Transverse colon (tissue), 4 donors: ENCODE measurements around the gene ZNF26. TPM values are rescaled to one million over a fixed set of nuclear protein-coding genes. Genes with fewer than 3 reads are reported as not detected.
"Not testable (repeated sequence)": the region's sequence is repeated elsewhere in the genome, so short reads cannot be mapped to it uniquely, and the experiment has no call there.

Experiments used
- DNase-seq: peaks from one replicate; pipeline ENCODE4 v3.0.0-alpha.2; 2019
- H3K27ac ChIP-seq, 4 donors: fragments of 200-600 bp; sonication (generic); 2 replicates each; pipeline ENCODE4 v1.5.1; 2016 to 2018; ENCODE audit warnings: inconsistent platforms in 4 of 4
- H3K27me3 ChIP-seq: fragments of 200-600 bp; sonication (generic); 2 replicates; pipeline ENCODE4 v1.5.1; 2017; ENCODE audit warnings: inconsistent platforms
- H3K36me3 ChIP-seq, 4 donors: fragments of 200-600 bp; sonication (generic); 2 replicates each; pipeline ENCODE4 v1.5.1; 2017 to 2019; ENCODE audit warnings: inconsistent platforms in 4 of 4
- H3K4me1 ChIP-seq, 4 donors: fragments of 200-600 bp; sonication (generic); 2 replicates each; pipeline ENCODE4 v1.5.1; 2017 to 2020; ENCODE audit warnings: inconsistent platforms in 4 of 4
- H3K4me3 ChIP-seq, 4 donors: fragments of 200-600 bp; sonication (generic); 1 replicate in 1 of 4; 2 replicates in 3 of 4; pipeline versions ENCODE4 v1.5.1 to v1.6.1; 2017 to 2019; ENCODE audit warnings: inconsistent platforms in 4 of 4
- H3K9me3 ChIP-seq, 2 donors: fragments of 200-600 bp; sonication (generic); 2 replicates each; pipeline ENCODE4 v1.5.1; 2017 to 2019; ENCODE audit warnings: inconsistent platforms in 2 of 2
- CTCF ChIP-seq, 5 experiments: fragments of 200-600 bp in 3 of 5; fragments of 450-650 bp in 2 of 5; sonication (generic) in 3 of 5; IDR thresholded peaks; 1 replicate in 2 of 5; 2 replicates in 3 of 5; pipeline ENCODE4 v1.5.1; 2016 to 2017; ENCODE audit warnings: antibody characterized with exemption in 5 of 5, inconsistent platforms in 3 of 5, mild to moderate bottlenecking in 2 of 5, moderate library complexity in 1 of 5
- EP300 ChIP-seq: sonication (generic); formaldehyde crosslinking; IDR thresholded peaks from one replicate; pipeline ENCODE4 v1.6.1; 2017; ENCODE audit warnings: antibody characterized with exemption, low read depth
- POLR2A ChIP-seq: fragments of 450-650 bp; IDR thresholded peaks from one replicate; pipeline ENCODE4 v1.6.1; 2016; ENCODE audit warnings: antibody characterized with exemption, mild to moderate bottlenecking, moderate library complexity
- POLR2AphosphoS5 ChIP-seq, 3 donors: sonication (generic); formaldehyde crosslinking; IDR thresholded peaks; one replicate each; pipeline ENCODE4 v1.6.1; 2016; ENCODE audit warnings: antibody characterized with exemption in 3 of 3
- WGBS, 2 donors: methylation state at CpG; one replicate each; pipeline ENCODE4 v1.1.5; 2018; ENCODE audit warnings: low coverage in 1 of 2; 5-methylcytosine and 5-hydroxymethylcytosine counted together
- in situ Hi-C, 4 donors: fragments of 200-750 bp; cut with MboI; loops; one replicate each; pipeline versions ENCODE4 v1.15.0 to v1.15.1; 2017; ENCODE audit warnings: low sequenced_read_pairs in 3 of 4, low pct_ligation_motif_present in 1 of 4, low pct_unique_long_range_greater_than_20kb in 1 of 4
- intact Hi-C: fragments of 100-400 bp; cut with DNase I; formaldehyde crosslinking; loops from one replicate; pipeline ENCODE4 v1.15.1; 2023; ENCODE audit warnings: low total_unique reads
- total RNA-seq, 4 donors: library from RNA; depleted of rRNA; stranded (reverse); fragments of >200 nt; gene quantifications; one replicate each; pipeline ENCODE4 v1.1.0, GENCODE V29; 2016

Gene ZNF26
- total RNA-seq, 4 donors from 2014 or later, result 12.7 to 26.3 (median 18.5) TPM

- H3K27ac ChIP-seq, H3K4me3 ChIP-seq, H3K27me3 ChIP-seq, H3K4me1 ChIP-seq, intact Hi-C loops, in situ Hi-C loops, DNase-seq, H3K36me3 ChIP-seq: not testable (repeated sequence)
- WGBS, 2 donors, result 77 to 89% methylated on average over 7 to 10 of the region's 10 CpGs
- peak in 1 of 5 experiments; percentile 22 for TF ChIP-seq CTCF (IDR thresholded peaks at IDR 0.05)
- peaks cover 0 to 22% of the 10 kb centered on the region in 2 donors for H3K9me3 ChIP-seq
Observed at GRCh38 chr12:132963947-132964346, 22.2 kb upstream of the ZNF26 start.

- DNase-seq, result no peak
- Histone ChIP-seq H3K9me3 (peaks cover 14 to 33% of the 10 kb centered on the region in 2 donors), H3K36me3 (peaks cover 0 to 9% (median 3%) of the 10 kb centered on the region in 4 donors), H3K27me3 (no peaks in the 10 kb centered on the region), H3K27ac (no peak overlapping the region), H3K4me1 (no peaks in the 10 kb centered on the region), H3K4me3 (no peak overlapping the region)
- intact Hi-C loops, result no loop called here
- 78 to 94% methylated on average over 11 to 12 of the region's 12 CpGs for WGBS, 2 donors
- in situ Hi-C loops, result no loop called here
- TF ChIP-seq EP300, result no peak
- TF ChIP-seq CTCF (IDR thresholded peaks at IDR 0.05), result no peak
- TF ChIP-seq POLR2AphosphoS5 (IDR thresholded peaks at IDR 0.05), result no peak
- TF ChIP-seq POLR2A, result no peak
Observed at GRCh38 chr12:132965796-132966195, 20.4 kb upstream of the ZNF26 start.

- H3K36me3 ChIP-seq, result peaks cover 0 to 4% (median 2%) of the 10 kb centered on the region in 4 donors
- TF ChIP-seq POLR2A, result no peak
- no peaks in the 10 kb centered on the region for H3K27me3 ChIP-seq
- peaks cover 23 to 40% of the 10 kb centered on the region in 2 donors for H3K9me3 ChIP-seq
- in situ Hi-C loops (no loop called here), intact Hi-C loops (no loop called here)
- H3K4me3 ChIP-seq, result no peak overlapping the region
- no peaks in the 10 kb centered on the region for H3K4me1 ChIP-seq
- no peak for DNase-seq
- H3K27ac ChIP-seq, result no peak overlapping the region
- WGBS, 2 donors, result 95 to 100% methylated on average over 1 to 11 of the region's 12 CpGs
Observed at GRCh38 chr12:132966676-132967415, 19.3 kb upstream of the ZNF26 start.

- H3K27me3 ChIP-seq, result no peaks in the 10 kb centered on the region
- intact Hi-C loops (no loop called here), in situ Hi-C loops (no loop called here)
- H3K36me3 ChIP-seq, result no peaks in the 10 kb centered on the region
- H3K9me3 ChIP-seq, result peaks cover 26 to 46% of the 10 kb centered on the region in 2 donors
- TF ChIP-seq POLR2A (no peak), CTCF (IDR thresholded peaks at IDR 0.05) (no peak), EP300 (no peak), POLR2AphosphoS5 (IDR thresholded peaks at IDR 0.05) (no peak)
- H3K27ac ChIP-seq, result no peak overlapping the region
- H3K4me3 ChIP-seq, result no peak overlapping the region
- H3K4me1 ChIP-seq, result no peaks in the 10 kb centered on the region
- 96 to 97% methylated on average over 12 to 21 of the region's 21 CpGs for WGBS, 2 donors
- DNase-seq, result no peak
Observed at GRCh38 chr12:132967736-132968135, 18.4 kb upstream of the ZNF26 start.

- intact Hi-C loops (no loop called here), in situ Hi-C loops (no loop called here)
- H3K36me3 ChIP-seq, result no peaks in the 10 kb centered on the region
- WGBS, 2 donors, result 70 to 79% methylated on average over 1 of the region's 1 CpG
- TF ChIP-seq CTCF (IDR thresholded peaks at IDR 0.05) (no peak), POLR2AphosphoS5 (IDR thresholded peaks at IDR 0.05) (no peak), POLR2A (no peak), EP300 (no peak)
- H3K4me1 ChIP-seq, result no peaks in the 10 kb centered on the region
- no peak overlapping the region for H3K4me3 ChIP-seq
- DNase-seq, result no peak
- no peaks in the 10 kb centered on the region for H3K27me3 ChIP-seq
- no peak overlapping the region for H3K27ac ChIP-seq
- H3K9me3 ChIP-seq, result peaks cover 26 to 35% of the 10 kb centered on the region in 2 donors
Observed at GRCh38 chr12:132972374-132972773, 13.8 kb upstream of the ZNF26 start.
